A549 (cell line): ENCODE measurements around the gene CYP26B1.

ENCODE experiments used
- CEBPB ChIP-seq, 2 experiments: fragments of >200 bp in 1 of 2; sonication (Bioruptor Twin) in 1 of 2; formaldehyde crosslinking in 1 of 2; IDR thresholded peaks; 2 replicates each; pipeline ENCODE4 v1.6.1; 2012 to 2016
- CTCF ChIP-seq: fragments of >200 bp; sonication (Bioruptor Twin); formaldehyde crosslinking; IDR thresholded peaks from 3 replicates; pipeline ENCODE4 v1.5.1; 2016
- JUNB ChIP-seq: fragments of >200 bp; sonication (Bioruptor Twin); formaldehyde crosslinking; IDR thresholded peaks from 2 replicates; pipeline ENCODE4 v1.6.1; 2016
- MAX ChIP-seq: IDR thresholded peaks from 2 replicates; pipeline ENCODE4 v1.6.1; 2012
- NFE2L2 ChIP-seq: fragments of 150-350 bp; conservative IDR thresholded peaks from 2 replicates; pipeline ENCODE4 v1.6.1; 2014; ENCODE audit warnings: low read length
- POLR2A ChIP-seq: IDR thresholded peaks from 2 replicates; pipeline ENCODE4 v1.6.1; 2012; ENCODE audit warnings: mild to moderate bottlenecking, low read length
- POLR2AphosphoS2 ChIP-seq: conservative IDR thresholded peaks from 2 replicates; pipeline ENCODE4 v1.6.1; 2012; ENCODE audit warnings: low read length, improper control_type of control experiment, inconsistent platforms
- RCOR1 ChIP-seq: fragments of 150-350 bp; IDR thresholded peaks from 2 replicates; pipeline ENCODE4 v1.6.1; 2014; ENCODE audit warnings: antibody characterized with exemption, low read length, low read depth
- SMC3 ChIP-seq: fragments of >200 bp; sonication (Bioruptor Twin); formaldehyde crosslinking; IDR thresholded peaks from 3 replicates; pipeline ENCODE4 v1.6.1; 2018; ENCODE audit warnings: inconsistent platforms
- USF2 ChIP-seq: fragments of 450-650 bp; IDR thresholded peaks from 2 replicates; pipeline ENCODE4 v1.6.1; 2014; ENCODE audit warnings: antibody characterized with exemption

- TF ChIP-seq NFE2L2 (no peak), JUNB (no peak), SMC3 (no peak), CTCF (no peak), RCOR1 (no peak), CEBPB (IDR thresholded peaks at IDR 0.05) (no peak), POLR2A (no peak), POLR2AphosphoS2 (no peak), MAX (no peak), USF2 (no peak)
Observed at GRCh38 chr2:72085513-72085912, 62.1 kb downstream of the CYP26B1 start.
